Measurements from ENCODE around the gene GP9.
"Not testable (repeated sequence)": the region's sequence is repeated elsewhere in the genome, so short reads cannot be mapped to it uniquely, and the experiment has no call there.

The GP9 gene

DNA sequence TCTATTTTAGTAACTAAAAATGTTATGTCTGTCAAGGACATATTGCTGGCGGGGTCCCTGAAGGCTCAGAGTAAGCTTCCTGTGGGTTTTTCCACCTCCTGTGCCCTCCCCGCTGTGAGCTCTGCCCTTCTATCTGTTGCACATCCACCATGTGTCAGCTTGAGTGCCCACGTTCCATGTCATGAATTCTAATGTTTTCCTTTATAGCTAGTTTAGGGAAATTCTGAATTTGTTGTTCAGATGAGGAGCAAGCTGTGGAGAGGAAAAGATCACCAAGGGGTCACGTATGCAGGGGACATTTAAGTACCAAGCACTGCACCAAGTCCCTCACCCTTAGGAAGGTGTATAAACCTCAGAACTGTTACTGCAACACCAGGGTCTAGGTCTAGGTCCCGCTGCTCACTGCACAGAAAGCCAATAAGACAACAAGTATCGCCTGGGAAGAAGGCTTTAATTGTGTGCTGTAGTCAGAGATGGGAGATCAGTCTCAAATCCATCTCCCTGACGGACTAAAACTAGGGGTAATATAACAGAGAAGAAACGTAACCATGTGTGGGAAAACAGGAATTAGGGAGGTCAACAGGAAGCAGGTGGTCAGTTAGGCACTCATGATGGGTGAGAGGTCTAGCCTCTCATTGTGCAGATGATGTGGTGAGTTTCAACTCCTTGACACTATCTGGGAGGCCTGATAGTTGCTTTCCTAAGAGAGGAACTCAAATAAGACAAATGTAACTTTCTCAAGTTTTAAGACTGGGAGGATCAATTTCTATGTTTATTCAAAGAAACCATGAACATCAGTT, 9.7 kb downstream of the GP9 start:
- DNase-seq (ENCODE audit: low spot score): no peak

DNA sequence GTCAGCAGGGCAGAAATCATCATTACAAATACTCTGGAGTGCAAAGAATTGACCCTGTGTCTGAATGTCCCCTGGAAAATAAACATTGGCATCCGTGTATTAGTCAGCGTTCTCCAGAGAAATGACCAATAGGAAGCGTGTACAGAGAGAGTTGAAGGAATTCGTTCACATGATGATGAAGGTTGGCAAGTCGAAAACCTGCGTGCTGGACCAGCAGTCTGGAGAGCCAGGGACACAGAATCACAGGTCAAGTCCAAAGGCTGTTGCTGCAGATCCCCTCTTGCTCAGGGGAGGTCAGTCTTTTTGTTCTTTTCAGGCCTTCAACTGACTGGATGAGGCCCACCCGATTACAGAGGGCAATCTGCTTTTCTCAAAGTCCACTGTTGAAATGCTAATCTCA, 16.6 kb downstream of the GP9 start:
- DNase-seq (ENCODE audit: low spot score): no peak

DNA sequence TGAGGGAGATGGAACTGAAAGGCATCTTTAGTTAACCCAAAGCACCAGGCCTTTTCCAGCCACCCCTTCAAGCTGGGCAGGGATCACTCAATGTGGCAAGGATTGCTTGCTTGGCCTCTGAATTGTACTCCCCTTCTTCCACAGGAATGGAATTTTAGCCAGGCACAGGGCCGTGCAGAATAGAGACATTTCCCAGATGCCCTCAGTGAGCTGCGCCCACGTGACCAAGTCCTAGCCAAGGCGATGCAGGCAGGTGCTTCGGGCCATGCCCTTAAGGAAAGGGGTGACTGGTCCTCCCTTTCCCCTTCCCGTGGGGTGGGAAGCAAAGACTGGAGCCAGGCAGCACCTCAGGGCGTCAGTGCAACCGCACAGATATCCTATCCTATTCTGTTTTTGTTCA, 17.9 kb downstream of the GP9 start:
- no peak for DNase-seq (ENCODE audit: low spot score)

DNA sequence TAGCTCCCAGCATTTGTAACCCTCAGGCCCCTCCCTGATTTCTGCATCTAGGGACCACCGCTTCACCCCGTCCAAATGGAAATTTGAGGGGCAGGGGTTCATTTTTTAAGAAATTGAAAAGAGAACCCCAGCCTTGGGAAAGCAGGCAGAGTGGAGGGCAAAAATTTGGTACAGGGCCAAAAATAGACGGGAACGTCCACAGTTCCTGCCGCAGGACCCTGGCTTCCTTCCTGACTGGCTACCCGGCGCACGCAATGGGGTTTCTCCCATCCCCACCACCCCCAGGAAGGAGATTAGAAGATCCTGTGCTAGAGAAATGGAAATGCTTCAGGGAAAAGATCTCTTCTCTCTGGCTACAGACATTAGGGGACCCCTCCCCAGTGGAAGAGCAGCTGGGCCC, 20.9 kb downstream of the GP9 start:
- DNase-seq (ENCODE audit: low spot score): no peak

DNA sequence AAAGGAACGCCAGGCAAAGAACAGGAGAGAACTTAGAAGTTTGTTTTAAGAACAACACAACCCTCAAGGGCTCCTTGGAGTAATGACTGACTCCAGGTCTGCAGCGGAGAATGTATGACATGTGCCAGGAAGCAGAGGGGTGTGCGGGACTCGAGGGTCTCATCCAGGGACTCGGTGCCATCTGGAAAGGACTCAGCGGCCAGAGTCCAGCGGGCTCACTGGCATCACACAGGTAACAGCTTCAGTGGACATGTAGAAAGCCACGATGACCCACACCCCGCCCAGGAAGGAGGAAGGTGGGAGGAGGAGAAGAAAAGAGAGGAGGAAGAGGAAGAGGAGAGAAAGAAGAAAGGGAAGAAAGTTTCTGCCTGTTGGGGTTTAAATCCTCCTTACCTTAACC, 21.4 kb downstream of the GP9 start:
- no peak for DNase-seq (ENCODE audit: low spot score)

DNA sequence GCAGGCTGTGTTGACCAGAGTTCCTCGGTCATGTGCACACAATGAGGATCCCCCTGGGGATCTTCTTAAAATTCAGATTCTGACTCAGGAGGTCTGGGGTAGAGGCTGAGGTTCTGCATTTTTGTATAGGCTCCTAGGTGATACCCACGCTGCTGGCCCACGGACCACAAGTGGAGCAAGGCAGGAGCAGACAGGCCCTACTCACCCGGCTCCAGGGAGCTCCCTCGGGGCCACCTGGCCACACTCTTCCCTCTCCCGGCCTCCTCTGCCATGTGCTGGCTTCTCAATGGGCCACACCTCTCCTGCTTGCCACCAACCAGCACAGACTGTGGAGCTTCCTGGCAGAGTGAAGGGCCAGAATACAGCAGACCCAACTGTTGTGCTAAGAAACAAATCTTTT, 23.9 kb downstream of the GP9 start:
- DNase-seq (ENCODE audit: low spot score): no peak

DNA sequence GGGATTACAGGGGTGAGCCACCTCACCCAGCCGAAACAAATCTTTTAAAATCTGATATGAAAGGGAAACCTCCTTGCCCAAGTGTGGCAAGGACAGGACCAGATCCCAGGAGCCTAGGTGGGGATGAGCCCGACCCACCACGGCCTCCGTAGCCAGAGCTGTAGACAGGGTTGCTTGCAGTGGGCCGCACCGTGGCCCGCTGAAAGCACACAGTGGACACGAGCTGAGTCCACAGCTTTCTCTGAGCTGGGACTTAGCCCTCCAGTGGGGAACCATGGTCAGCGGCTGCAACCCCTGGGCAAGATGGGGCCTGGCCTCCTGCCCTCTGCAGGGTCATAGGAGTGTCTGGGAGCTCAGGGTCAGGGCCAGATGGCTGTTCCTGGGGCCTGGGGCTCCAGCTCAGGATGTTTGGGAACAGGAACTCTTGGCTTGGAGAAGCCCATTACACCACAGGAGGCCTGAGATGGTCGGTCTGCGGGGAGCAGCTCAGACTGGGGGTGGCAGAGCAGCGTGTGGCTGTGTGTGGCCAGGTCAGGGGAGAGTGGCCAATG, 24.7 kb downstream of the GP9 start:
- DNase-seq (ENCODE audit: low spot score): no peak

DNA sequence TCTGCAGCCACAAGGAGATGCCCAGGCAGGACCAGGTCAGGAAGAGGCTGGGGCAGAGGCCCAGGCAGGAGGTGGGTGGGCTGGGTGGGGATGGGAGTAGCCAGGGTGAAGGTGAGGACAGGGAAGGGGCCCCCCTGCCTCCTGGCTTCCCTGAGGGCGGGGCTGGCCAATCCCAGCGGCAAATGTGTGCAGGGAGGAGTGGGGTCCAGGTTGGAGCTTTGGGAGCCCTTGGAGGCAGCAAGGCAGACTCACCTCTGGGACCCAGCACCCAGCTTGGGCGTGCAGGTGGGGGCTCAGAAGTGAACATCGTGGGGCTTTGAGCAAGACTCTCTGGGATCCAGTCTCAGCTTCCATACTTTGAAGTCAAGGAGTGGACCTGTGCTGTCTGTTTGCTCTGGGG, 25.2 kb downstream of the GP9 start:
- no peak for DNase-seq (ENCODE audit: low spot score)

DNA sequence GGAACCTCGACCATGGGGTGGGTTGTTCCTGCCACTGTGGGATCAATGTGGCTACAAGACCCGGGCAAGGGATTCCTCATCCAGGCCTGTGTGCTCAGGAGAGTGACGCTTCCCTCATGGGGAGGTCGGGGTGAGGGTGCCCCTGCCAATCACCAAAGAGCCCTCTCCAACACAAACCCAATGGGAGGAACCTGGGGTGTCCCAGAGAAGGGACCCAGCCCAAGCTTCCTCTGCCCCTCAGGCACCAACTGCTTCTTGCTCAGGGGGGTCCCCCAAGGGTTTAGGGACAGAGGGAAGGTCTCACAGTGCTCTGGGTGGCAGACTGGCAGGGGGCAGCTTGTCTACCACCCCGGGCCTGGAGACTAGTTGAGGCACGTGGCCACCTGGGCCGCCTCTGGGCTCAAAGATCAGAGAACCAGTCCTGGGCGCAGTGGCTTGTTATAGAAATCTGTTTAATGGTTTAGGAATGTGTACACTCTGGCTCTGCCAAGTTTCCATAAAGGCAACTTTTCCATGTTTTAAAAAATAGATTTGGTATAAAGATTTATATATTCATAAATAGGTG, 26.6 kb downstream of the GP9 start:
- no peak for DNase-seq (ENCODE audit: low spot score)

DNA sequence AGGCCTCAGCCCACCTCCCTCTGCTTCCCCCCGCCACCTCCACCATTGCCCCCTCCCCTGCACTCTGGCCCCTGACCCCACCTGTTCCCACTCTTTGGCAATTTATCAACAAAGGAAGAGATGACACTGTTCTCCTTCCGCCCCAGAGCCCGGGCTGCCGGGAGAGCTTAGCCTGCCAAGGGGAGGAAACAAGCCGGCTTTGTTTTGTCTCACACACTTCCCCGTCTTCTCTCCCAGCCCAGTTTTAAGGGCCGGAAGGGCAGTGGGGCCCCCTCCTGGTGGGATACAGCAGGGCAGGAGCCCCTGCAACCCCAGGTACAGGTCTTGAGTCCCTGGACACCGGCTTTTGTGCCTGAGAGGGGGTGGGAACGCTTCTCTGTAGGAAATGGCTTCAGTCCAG, 27.3 kb downstream of the GP9 start:
- not testable (repeated sequence) for DNase-seq (ENCODE audit: low spot score)

DNA sequence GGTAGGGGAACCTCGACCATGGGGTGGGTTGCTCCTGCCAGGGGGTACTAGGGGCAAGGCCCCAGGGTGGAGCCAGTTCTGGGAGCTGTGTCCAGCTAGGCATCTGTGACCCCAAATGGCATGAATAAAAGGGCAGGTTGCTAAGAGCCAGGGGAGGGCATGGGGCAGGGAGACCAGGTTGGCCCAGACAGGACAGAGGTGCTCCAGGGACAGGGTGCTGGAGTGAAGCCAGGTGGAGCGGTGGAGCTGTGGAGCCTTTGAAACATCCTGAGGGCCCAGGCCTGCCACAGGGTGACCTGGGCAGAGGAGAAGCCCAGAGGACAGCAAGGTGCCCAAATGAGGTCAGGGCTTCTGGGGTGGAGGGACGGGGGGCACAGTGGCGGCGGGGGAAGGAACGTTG, 27.7 kb downstream of the GP9 start:
- not testable (repeated sequence) for DNase-seq (ENCODE audit: low spot score)

DNA sequence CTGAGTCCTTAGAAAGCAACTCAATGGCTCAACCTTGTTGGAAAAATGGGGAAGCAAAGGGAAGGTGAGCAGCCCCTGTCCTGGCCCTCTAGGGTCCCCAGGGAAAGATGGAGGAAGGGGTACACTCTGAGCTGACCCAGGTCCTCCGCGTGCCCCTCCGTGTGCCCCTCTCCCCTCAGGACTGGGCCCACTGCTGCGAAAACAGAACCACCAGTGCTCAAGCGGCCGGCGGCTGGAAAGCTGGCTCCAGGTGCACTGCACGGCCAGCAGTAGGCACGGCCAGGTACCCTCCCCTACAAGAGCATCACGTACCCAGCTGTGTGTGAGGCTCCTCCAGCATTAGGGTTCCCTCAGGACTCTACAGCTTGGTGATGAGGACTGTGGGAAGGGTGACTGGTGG, 34.7 kb downstream of the GP9 start:
- DNase-seq (ENCODE audit: low spot score): no peak

DNA sequence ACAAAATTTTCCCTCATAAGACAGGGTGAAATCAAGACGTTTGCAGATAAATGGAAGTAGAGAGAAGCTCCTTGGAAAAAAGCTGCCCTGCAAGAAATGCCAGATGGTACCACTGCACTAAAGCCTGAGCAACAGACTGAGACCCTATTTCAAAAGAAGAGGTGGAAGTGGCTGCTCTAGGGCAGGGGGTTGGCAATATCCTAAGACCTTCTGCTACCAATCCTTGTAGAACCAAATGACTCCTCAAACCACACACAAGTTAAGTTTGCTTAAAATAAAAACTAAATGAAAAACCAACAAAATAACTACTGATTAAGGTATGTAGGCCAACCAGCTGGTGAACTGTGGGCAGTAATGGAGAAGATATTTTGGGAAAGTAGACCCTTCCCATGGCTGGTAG, 39.7 kb downstream of the GP9 start:
- no peak for DNase-seq (ENCODE audit: low spot score)

DNA sequence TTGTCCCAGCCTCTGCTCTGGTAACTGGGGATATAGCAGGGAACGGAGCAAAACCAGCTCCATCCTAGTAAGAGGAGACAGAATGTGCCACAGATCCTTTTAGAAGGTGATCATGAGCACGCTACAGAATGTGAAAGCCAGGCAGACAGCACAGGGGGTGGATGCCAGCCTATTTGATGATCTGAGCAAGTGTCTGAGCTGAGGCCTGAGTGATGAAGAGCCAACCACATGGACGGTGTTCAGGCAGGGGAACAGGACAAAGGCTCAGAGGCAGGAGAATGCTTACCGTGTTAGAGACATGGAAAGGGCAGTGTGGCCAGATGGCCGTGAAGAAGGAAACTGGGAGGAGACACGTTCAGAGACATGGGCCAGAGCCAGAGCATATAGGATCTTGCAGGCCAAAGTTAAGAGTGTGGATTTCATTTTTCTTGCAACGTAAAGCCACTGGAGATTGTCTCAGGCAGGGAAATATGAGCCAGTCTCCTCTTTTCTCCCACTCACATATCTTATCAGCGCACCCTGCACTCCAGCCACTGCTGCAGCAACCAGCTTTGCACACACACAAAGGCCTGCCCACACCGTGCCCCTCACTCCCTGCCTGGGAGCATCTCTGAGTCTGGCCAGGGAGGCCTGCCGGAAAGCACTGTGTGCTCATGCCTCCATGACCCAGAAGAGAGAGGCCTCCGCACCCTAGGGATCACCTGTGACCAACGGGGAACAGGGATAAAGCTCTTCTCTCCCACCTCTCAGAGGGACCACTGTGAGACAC, 41.0 kb downstream of the GP9 start:
- no peak for DNase-seq (ENCODE audit: low spot score)

DNA sequence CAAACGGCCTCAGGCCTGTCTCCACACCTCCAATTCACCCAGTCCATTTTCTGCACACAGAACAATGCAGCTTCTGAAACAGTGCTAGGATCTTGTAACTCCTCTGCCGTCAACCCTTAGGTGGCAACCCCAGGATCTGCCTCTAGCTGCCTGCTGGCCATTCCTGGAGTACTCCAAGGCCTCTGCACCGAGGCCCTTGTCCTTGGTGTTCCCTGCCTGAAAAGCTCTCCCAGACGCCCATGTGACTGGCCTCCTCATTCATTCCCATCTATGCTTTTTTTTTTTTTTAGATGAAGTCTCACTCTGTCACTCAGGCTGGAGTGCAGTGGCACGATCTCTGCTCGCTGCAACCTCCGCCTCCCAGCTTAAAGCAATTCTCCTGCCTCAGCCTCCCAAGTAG, 42.7 kb downstream of the GP9 start:
- no peak for DNase-seq (ENCODE audit: low spot score)

DNA sequence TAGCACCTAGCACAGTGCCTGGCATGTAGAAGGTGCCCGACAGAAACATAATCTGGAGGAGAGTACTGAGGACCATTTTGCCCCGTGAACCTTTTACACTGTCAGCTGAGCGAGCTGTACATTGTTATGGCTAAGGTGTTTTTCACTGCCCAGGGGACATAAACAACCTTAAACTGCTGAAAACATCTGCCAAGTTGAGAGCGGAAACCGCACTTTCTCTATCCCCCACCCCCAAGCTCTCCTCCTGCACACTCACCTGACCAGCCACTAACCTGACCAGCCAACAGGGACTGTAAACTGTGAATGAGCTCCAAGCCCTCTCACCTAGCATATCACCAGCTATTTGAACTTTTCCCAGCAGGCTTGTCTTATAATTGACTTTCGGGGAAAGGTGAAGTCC, 43.5 kb downstream of the GP9 start:
- no peak for DNase-seq (ENCODE audit: low spot score)

DNA sequence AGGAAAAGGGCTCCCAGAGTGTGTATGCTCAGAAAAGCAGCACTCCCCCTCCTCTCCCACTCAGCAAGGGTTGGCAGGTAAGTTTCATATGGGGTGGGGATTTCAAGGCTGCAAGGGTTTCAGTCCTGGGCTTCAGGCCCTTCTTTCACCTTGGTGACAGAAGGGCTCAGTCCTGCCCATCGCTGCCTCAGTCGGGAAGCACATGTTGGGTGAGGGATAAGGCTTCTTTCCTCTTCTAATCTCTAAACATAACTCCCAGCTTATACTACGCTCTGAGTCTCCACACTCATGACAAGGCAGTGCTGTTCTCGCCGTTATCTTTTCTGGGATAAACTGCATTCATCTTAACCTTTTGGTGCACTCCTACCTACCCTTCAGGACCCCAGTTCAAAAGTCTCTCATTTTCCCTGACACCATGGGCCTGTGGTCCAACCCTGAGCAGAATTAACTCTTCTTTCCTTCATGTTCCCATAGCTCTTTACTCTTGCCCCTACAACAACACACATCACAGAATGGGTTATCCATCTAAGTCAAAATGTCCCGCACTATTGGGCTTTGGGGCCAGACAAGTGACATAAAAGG, 44.0 kb downstream of the GP9 start:
- DNase-seq (ENCODE audit: low spot score): no peak

DNA sequence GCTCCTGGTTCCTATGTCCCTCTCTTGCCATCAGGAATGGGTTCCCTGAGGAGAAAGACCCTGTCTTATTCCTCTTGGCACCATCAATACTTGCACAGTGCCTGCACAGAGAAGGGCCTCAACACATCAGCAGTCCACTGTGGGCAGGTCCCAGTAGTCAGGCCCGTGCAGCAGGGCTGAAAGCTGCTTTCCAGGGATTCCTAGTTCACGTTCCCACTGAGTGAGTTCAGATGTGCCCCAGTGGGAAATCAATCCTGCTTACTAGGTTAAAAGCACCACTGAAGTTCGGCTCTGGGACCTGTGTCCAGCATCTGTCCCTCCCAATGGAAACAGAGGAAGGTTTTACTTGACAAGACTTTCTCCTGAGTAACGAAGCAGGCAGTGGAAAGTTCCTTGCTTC, 45.3 kb downstream of the GP9 start:
- no peak for DNase-seq (ENCODE audit: low spot score)

DNA sequence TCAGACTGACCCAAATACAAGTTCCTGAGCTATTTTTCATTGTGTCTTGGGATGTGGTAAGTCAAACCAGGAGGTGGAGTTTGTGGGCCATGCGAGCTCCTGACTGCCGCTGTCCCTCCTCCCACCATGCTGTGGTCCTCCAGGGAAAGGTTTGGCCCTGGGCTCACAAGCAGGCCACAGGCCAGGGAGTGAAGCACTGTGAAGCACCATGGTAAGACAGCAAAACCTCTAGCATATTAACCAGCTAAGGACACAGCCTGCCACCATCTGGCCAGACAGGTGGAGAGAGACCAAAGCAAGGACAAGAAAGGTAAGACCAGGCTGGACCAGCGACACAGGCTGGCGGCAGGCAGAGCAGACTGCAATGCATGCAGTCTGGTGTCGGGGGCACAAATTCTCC, 45.7 kb downstream of the GP9 start:
- DNase-seq (ENCODE audit: low spot score): no peak

DNA sequence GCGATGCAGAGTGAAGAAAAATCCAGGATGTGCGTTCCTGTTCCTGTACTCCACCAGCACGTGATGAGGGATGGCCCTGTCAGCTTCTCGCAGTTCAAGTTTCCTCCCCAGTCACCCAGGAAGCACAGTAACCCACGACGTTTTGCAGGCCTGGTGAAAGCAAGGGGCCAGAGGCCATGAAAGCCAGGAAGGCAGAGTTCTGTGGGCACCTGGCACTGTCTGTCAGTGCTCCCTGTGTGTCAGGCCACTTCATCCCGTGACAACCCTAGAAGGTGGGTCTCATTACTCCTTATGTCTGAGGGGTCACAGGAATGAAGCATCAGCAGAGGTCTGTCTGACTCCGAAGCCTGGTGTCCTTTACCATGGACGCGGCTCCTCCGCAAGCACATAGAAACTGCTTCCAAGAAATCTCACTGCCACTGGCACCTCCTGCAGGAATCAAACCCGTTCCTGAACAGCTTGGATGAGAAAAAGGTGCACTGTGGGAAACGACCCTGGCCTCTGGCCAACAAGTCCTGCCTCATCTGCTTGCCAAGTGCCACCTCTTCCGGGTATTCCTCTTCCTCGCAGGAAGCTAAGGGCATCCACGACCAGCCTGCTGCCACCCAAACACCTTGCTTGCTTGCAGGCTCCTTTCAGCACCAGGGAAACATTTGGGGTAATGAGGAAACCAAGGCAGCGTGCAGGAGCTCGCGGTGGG, 46.4 kb downstream of the GP9 start:
- DNase-seq (ENCODE audit: low spot score): no peak

DNA sequence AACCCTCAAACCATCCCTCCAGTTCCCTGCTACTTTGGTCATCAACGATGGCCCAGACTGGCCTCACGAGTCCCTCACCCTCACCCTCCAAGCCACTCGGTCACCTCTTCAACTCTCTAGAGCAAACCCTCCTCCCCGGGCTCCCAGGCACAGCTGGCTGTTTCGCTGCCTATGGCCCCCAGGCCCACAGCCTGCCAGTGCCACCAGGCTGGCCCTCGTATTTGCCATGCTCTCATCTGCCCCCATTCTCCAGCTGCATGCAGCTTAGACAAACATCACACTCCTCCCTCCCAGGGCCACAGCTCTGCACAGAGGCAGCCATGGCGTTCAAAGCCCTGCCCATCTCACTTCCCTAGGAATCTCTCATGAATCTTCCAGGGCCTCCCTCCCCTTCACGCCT, 47.2 kb downstream of the GP9 start:
- no peak for DNase-seq (ENCODE audit: low spot score)

Data from CD4-positive, alpha-beta T cell treated with Interleukin-6 at 100 ng/mL for 8 hours (primary cell).